ENCODE data around the gene CENPX.

Gene CENPX

GRCh38 chr17:81978524-81979298 is 44.0 kb downstream of the CENPX start:
- DNase-seq (ENCODE audit: low read depth): no peak

GRCh38 chr17:81977211-81977808 is 45.4 kb downstream of the CENPX start, which contains the start of gene ASPSCR1:
ASPSCR1 (plus strand) TSS chr17:81977629; CDS start chr17:81977647, 18 bp downstream.
- peak; percentile 80 for DNase-seq (ENCODE audit: low read depth)

- DNase-seq (ENCODE audit: low read depth): peak; percentile 24
Observed at GRCh38 chr17:81976332-81977210, 46.1 kb downstream of the CENPX start.

DNA sequence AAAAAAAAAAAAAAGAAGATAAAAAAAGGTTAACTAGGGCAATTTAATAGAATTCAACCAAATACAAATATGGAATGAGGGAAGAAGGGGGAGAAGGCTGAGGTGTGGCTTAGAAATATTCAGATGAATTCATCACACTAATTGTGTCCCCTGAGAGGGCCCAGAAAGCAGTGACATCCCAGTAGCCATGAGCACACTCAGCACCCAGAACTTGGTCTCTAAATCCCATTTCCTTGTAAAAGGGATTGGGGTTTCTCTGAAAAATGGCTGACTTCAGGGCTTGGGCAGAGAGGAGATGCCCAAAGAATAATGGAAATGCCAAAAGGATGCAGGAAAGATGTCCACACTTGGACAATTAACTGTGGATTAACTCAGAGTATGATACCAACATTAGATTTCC is 49.2 kb downstream of the CENPX start:
- DNase-seq (ENCODE audit: low read depth): no peak

- DNase-seq (ENCODE audit: low read depth): no peak
Observed at GRCh38 chr17:81968850-81969812, 53.5 kb downstream of the CENPX start.
